GM15510 (cell line): ENCODE results near the gene MAN1A2.

Experiments
- POLR2A ChIP-seq: IDR thresholded peaks from 3 replicates; pipeline ENCODE4 v1.6.1; 2011; ENCODE audit warnings: borderline replicate concordance; ENCODE audit not compliant: insufficient read length; ENCODE audit errors: extremely low read depth

The MAN1A2 gene

DNA sequence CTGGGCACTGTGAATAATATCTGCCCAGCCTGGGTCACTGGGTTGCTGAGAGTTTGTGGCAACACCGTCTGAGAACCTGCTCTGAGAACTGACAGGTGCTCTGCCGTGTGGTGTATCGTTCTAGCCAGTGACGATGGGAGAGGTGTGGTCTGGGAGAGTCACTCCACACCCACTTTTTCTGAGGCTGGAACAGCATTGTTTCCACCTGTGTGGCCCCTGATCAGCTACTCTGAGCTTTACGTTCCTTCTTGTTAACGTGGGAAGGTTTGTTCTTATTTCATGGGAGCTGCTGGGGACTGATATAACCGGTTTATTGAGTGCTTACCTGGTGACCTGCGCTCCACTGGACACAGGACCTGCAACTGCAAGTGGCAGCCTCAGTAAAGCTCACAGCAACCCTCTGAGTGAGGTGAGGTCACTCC, 203.8 kb downstream of the MAN1A2 start:
- TF ChIP-seq POLR2A: no peak

DNA sequence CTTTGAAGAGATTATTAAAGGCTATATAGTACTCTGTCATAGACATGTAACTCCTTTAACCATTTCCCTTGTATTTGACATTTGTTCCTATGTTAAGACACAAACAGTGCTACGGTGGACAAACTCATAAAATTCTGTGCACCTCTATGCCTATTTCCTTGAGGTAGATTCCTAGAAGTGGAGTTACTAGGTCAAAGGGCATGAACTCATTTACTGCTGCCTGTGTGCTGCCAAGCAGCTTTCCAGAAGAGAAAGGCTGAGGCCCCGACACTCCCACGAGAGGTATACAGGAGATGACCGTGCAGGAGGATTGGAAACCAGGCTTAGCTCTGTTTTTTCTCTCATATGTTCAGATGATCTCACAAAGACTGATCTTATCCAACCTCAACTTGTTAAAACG, 204.2 kb downstream of the MAN1A2 start:
- TF ChIP-seq POLR2A: no peak

DNA sequence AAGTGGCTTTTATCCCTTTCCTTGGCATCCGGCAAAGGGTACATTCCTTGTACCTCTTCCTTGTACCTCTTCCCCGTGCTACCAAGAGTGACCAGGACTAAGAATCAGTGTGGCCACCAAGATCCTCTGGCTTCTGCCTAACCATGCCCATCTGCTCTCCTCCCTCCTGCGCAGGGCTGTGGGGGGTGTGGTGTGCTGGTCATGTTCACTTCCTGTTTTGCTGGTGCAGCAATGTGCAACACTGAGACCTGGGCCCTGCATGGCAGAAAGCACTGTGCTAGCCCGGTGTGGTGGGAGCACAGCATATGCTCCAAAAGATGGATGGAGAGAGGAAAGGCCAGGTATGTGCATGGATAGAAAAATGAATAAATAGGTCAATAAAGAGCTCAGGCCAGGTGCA, 205.3 kb downstream of the MAN1A2 start:
- TF ChIP-seq POLR2A: no peak

DNA sequence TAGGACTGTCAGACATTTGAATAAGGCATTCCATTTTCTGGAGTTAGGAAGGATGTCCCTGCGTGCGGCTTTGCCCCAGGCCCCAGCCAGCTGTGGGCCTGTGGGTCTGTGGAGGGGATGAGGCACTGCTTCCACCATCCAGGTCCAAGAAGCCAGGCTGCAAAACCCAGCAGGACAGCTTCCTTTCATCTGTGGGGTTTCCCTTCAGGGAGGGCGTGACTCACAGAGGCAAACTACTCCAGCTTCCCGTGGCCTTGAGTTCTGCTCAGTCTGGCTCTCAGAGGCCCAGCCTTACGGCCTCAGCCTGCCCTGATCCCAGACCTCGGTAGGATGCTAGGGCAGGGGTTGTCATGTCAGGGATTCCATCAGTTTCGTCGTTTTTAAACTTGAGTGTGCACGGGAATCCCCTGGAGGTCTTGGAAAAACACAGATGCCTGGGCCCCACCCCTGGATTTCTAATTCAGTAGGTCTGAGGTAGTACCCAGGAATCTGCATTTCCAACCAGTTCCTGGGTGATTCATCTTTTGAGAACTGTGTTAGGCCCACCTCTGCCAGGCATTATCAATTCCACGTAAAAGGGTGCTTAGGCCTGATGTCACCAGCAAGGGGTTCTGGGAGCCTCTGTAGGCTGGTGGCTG, 206.3 kb downstream of the MAN1A2 start:
- no peak for TF ChIP-seq POLR2A

DNA sequence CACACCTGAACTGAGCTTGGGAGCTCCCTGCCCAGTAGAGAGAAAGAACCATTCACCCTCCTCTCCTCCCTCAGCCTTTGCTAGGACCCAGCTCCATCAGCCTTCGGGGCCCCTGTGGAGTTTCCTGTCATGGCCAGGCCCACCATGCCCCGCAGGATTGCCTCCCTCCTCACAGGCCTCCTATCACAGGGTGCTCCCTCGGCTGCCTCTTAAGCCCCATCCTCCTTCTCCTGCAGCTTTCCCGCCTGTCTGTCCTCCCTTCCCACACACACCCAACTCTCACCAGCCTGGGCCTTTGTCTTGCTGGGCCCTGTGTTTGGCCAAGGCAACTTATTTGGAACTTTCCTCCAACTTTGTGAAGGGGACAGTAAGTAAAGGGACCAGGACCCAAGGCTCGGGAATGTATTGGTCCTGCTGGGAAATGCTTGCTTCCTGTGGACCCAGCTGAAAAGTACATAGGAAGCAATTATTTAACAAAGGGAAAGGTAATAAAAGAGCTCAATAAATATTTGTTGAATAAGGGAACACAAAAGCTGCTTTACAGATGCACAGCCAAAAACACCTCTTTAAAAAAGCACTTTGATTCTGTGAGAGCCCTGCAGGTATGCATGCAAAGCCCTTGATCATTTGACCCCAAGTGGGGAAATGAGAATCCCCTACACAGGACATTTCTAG, 207.0 kb downstream of the MAN1A2 start:
- TF ChIP-seq POLR2A: no peak

DNA sequence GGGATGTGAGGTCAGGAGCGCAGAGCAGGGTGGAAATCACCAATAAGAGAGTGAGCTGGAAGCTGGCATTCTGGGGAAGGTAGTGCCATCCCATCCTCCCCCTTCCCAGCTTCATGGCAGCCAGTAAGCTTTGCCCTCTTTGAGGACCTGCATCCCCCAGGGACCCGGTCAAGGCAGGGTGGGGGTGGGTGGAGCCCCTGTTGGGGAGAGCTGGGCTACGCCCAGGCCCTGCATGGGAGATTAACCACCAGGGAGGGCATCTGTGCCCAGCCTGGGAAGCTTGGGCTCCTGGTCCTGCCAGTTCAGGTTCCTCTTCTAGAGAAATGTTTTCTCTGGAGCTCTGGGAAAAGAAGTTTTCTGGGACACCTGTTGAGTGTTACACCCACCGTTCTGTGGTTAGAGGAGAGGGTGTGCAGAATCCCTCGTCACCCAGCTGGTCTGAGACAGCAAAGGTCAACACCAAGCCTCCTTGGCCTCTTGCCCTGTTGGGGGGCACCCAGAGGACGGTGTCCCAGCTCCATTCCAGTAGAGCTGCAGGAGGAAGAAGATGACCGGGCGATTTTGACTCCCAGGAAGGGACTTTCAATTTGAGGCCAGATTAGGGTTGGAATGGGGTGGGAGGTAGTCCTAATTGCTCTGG, 208.5 kb downstream of the MAN1A2 start:
- TF ChIP-seq POLR2A: no peak

DNA sequence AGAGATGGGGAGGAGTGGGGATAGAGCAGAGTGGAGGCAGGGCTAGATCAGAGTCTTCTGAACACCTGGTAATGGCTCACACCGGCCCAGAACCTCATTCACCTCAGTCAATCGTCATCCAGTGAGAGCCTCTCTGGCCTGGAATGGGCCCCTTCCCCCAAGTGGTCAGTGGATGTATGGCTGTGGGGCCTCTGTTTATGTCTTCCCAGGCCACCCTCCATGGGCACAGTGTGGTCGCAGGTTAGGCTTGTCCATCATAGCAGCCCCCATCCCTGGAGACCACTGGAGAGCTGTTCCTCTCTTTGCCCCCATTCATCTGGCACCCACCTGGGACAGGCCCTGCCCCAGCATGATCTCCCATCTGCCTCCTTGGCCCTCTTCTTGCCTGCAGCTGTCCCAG, 209.0 kb downstream of the MAN1A2 start:
- TF ChIP-seq POLR2A: no peak

DNA sequence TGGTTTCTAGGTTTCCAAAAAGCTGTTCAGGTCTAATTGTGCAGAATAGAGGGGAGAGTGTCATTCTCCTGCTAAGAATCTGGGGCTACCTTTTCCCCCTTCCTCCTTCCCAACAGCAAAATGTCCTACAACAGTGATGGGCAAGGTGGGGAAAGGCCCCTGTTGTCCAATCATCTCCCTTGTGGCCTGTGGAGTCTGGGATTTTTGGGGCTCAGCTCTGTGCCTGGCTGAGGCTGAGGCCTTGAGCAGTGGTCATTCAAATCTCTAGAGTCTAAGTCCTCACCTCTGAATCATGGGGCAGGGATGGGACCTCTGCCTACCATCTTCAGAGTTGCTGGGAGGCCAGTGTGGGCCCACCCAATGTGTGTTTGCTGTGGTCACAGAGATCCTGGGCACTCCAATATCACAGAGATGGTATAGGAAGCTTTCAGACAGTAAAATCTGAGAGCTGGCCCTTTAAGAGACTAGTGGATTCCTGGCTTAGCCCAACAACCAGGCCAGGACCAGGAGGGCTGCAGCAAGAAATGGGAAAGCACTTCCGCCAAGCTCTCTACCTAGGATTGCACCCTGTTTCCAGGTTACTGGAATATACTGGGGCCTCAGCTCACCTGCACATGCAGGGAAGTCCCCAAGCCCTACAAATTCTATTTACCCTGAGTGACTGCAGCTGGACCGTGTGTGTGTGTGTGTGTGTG, 210.1 kb downstream of the MAN1A2 start:
- TF ChIP-seq POLR2A: no peak

DNA sequence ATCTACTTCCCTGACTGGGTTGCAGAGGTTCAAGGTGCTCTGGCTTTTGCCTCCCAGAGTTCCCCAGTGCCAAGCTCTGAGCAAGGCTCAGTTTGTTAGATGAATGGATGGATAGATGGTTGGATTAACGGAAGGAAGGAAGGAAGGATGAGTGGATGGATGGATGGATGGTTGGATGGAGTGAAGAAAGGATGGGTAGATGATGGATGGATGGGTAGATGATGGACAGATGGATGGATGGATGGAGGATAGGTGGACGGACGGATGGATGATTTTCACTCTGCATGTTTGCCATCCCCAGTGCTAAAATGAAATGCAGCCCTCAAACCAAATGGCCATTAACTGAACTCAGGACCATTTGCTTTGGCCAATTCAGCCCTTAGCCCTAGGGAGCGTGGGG, 211.2 kb downstream of the MAN1A2 start:
- no peak for TF ChIP-seq POLR2A
